Measurements from ENCODE around the gene SPIN4.
"Not testable (repeated sequence)": the region's sequence is repeated elsewhere in the genome, so short reads cannot be mapped to it uniquely, and the experiment has no call there.

SPIN4 gene

DNA sequence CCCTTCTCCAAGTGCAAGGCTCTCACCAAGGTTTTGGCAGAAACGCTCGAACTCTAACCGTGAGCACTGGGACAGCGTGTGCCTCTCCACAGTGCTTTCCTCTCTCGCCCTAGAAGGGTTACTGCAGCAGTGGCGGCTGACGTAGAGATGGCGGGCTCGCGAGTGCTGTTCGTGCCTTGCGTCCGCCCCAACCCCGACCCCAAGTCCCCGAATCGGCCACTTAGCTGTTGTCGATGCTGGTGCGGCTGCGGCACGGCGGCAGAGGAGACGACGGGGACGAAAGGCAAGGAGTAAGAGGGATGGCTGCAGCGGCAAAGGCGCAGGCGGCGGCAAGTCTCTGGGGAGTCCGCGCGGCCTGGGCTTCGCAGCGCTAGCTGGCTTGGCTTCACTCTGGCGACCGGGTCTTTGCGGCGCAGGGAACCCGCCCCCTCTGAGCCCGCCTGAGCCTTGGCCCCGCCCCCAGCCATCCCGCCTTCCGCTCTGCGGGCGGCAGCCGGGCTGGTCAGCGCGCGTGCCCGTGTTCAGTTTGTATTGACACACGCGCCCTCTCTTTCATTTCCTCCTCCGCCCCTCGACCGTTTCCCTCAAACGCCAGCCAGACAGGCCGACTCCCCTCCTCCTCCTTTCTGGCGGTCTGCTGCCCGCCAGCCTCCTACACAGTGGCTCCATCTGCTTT lies at the start of gene SPIN4:
SPIN4 (minus strand) TSS at position 392 of the 676 bp plus-strand sequence. CDS start 513 bp downstream, outside the sequence.
- in situ Hi-C loops (cut with HindIII; ENCODE audit: low sequenced_read_pairs): no loop called here

DNA sequence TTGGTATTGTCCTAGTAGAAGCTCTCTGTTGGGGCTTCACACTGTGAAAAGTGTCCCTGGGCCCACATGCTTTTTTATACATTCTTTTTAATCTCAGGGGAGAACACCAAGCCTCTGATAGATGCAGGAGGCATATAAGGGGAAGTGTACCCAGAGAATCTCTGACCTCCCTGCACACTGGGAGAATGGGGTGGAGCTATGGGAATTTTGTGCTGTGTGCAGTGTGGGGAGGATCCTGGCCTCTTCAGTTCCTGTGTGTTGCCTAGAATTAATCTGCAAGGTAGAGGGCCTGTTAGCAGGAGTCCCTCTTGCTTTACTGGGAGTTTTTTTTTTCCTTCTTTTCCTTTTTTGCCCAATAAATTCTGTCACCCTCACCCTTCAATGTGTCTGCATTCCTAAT lies 49.2 kb upstream of the SPIN4 start:
- in situ Hi-C loops (cut with HindIII; ENCODE audit: low sequenced_read_pairs): no loop called here

DNA sequence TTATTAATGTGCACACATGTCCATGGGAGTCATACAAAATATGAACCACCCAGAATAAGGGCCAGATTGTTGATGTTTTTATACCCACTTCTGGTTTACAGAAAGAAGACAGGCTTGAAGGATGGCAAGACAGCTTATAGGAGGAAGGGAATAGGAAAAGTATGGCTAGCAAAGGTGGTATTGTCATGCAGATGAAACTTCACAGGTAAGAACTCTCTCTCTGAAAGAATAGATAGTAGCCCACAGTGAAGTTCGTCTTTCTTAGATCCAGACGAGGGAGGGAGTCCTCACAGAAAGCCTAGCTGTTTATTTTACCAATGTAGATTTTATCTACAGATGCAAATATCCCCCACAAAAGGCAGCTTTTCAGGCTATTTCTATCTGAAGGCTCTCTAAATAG lies 43.7 kb upstream of the SPIN4 start:
- in situ Hi-C loops (cut with HindIII; ENCODE audit: low sequenced_read_pairs): no loop called here

DNA sequence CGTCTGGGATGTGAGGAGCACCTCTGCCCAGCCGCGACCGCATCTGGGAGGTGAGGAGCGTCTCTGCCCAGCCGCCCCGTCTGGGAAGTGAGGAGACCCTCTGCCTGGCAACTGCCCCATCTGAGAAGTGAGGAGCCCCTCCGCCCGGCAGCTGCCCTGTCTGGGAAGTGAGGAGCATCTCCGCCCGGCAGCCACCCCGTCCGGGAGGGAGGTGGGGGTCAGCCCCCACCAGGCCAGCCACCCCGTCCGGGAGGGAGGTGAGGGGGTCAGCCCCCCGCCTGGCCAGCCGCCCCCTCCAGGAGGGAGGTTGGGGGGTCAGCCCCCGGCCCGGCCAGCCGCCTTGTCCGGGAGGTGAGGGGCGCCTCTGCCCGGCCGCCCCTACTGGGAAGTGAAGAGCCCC lies 42.0 kb upstream of the SPIN4 start:
- in situ Hi-C loops (cut with HindIII; ENCODE audit: low sequenced_read_pairs): not testable (repeated sequence)

GRCh38 chrX:63387411-63387810 lies 36.3 kb upstream of the SPIN4 start:
- in situ Hi-C loops (cut with HindIII; ENCODE audit: low sequenced_read_pairs): no loop called here

- in situ Hi-C loops (cut with HindIII; ENCODE audit: low sequenced_read_pairs): not testable (repeated sequence)
Observed at GRCh38 chrX:63384263-63384662, 33.1 kb upstream of the SPIN4 start.

- in situ Hi-C loops (cut with HindIII; ENCODE audit: low sequenced_read_pairs): not testable (repeated sequence)
Observed at GRCh38 chrX:63373012-63373411, 21.9 kb upstream of the SPIN4 start.

GRCh38 chrX:63367699-63368098 lies 16.6 kb upstream of the SPIN4 start:
- in situ Hi-C loops (cut with HindIII; ENCODE audit: low sequenced_read_pairs): not testable (repeated sequence)

- in situ Hi-C loops (cut with HindIII; ENCODE audit: low sequenced_read_pairs): no loop called here
Observed at GRCh38 chrX:63363788-63364187, 12.7 kb upstream of the SPIN4 start.

DNA sequence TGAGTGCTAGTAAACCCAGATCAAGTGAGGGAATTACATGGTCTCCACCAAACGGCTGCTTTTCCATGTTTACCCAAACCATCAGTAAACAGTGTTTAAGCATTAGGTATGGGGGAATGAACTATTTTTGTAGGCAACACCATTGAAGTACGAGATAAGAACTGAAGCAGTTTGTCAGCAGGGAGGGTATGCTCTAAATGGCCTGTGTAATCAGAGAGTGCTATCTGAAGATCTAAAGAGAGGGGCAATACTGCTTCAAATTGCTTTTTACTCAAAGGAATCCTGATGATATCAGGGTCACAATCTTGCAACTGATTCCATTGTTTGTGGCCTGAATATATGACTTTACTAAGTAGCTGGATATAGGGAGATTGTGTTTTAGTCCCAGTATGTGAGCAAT lies 10.4 kb upstream of the SPIN4 start:
- in situ Hi-C loops (cut with HindIII; ENCODE audit: low sequenced_read_pairs): no loop called here

DNA sequence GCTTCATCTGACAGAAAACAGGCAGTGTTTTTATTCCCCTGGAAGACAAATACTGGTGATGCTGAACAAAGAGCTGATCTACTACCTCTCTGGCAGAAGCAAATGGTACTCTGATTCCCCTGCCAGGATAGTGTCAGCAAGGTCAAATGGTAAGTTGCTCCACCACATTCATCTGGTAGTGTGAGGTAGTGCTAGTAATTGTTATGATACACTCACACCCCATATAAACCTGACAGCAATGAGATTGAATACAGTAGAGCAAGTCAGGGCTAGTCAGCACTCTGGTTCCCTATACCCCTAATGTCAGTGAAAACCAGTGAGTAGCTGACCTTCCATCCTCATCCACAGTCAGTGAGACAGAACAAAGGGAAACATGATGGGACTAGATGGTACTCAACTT lies 3.4 kb upstream of the SPIN4 start:
- in situ Hi-C loops (cut with HindIII; ENCODE audit: low sequenced_read_pairs): no loop called here

GRCh38 chrX:63350465-63350877 lies 661 bp downstream of the SPIN4 start:
- in situ Hi-C loops (cut with HindIII; ENCODE audit: low sequenced_read_pairs): no loop called here

- in situ Hi-C loops (cut with HindIII; ENCODE audit: low sequenced_read_pairs): no loop called here
Observed at GRCh38 chrX:63349307-63349706, 1.8 kb downstream of the SPIN4 start.

GRCh38 chrX:63330681-63331080 lies 20.5 kb downstream of the SPIN4 start:
- in situ Hi-C loops (cut with HindIII; ENCODE audit: low sequenced_read_pairs): no loop called here

DNA sequence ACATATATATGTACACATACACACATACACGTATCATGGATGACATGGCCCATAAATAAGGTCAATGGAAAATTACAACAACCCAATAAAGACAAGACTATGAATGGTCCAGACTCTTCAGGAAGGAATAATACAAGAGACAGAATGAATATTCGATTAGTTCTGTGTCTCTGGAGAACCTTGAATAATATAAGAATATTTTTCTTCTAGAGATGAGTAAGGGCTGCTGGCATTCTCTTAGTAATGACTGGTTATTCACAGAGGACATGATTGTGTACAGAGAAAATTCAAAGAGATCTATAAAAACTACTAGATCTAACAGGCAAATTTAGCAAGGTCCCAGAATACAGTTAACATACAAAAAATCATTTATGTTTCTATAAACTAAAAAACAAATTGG lies 23.3 kb downstream of the SPIN4 start:
- in situ Hi-C loops (cut with HindIII; ENCODE audit: low sequenced_read_pairs): no loop called here

GRCh38 chrX:63299596-63299995 lies 51.5 kb downstream of the SPIN4 start:
- in situ Hi-C loops (cut with HindIII; ENCODE audit: low sequenced_read_pairs): no loop called here

Measured in DLD1 (cell line).